BE2C (cell line): ENCODE measurements around the gene RHOD.

Experiments
- DNase-seq: peaks from one replicate; pipeline ENCODE4 v3.0.0-alpha.2; 2020
- H3K27me3 ChIP-seq: fragments of 250-450 bp; sonication (Bioruptor Pico); 2 replicates; pipeline ENCODE4 v1.5.1; 2020; ENCODE audit warnings: mild to moderate bottlenecking
- H3K36me3 ChIP-seq: fragments of 250-450 bp; sonication (Bioruptor Pico); 2 replicates; pipeline ENCODE4 v1.5.1; 2020; ENCODE audit warnings: mild to moderate bottlenecking
- H3K4me1 ChIP-seq: fragments of 250-450 bp; sonication (Bioruptor Pico); 2 replicates; pipeline ENCODE4 v1.5.1; 2020
- H3K4me3 ChIP-seq: 2 replicates; pipeline ENCODE4 v1.5.1; 2011; ENCODE audit warnings: low read depth, low read length
- H3K9me3 ChIP-seq: fragments of 250-450 bp; sonication (Bioruptor Pico); 2 replicates; pipeline ENCODE4 v1.5.1; 2020
- TF ChIP-seq, protein P1 (sequence below): IDR thresholded peaks from 2 replicates; pipeline ENCODE4 v1.5.1; 2012; ENCODE audit warnings: mild to moderate bottlenecking, low read depth, low read length

The RHOD gene

DNA sequence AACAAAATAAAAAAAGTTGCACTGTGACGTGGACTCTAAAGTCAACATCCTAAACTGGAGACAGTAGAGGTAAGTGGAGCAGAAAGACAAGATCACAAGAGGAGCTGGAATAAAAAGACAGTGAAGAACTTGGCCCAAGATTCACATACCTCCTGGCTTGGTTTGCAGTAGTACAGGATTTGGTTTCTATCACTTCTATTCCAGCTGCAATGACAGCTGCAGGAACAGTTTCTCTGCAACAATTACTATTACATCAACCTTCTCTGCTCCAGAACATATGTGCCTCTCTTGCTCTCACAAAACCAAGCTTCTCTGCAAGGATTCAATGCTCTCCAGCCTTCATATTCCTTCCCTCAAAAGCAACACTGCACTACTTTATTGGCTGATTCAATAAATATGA, 54.6 kb downstream of the RHOD start:
- TF ChIP-seq, protein P1, sequence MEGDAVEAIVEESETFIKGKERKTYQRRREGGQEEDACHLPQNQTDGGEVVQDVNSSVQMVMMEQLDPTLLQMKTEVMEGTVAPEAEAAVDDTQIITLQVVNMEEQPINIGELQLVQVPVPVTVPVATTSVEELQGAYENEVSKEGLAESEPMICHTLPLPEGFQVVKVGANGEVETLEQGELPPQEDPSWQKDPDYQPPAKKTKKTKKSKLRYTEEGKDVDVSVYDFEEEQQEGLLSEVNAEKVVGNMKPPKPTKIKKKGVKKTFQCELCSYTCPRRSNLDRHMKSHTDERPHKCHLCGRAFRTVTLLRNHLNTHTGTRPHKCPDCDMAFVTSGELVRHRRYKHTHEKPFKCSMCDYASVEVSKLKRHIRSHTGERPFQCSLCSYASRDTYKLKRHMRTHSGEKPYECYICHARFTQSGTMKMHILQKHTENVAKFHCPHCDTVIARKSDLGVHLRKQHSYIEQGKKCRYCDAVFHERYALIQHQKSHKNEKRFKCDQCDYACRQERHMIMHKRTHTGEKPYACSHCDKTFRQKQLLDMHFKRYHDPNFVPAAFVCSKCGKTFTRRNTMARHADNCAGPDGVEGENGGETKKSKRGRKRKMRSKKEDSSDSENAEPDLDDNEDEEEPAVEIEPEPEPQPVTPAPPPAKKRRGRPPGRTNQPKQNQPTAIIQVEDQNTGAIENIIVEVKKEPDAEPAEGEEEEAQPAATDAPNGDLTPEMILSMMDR: no peak
- H3K9me3 ChIP-seq: no peaks in the 10 kb centered on the region
- DNase-seq: no peak

DNA sequence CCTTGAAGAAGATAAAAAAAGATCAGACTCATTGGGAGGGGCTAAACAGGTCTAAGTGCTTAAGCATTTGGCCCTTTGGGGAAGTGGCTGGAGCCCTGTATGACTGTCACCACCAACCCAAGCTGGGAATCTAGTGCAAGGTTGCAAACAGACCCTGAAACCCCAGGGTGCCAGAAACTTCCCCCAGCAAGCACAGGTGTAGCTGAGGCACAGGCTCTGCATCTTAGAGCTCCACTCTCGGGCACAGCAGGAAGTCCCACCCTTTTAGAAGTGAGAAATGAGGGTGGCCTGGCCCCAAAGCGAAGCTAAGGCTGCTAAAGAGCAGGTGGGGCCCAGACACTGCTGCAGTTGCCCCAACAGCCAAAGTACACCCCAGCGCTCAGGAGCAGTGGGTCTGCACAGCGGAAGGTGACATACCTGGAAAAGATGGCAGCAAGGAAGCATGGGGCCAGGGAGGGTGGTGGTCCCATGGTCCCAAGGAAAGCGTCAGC, 56.6 kb downstream of the RHOD start:
- no peak overlapping the region for H3K4me3 ChIP-seq
- no peaks in the 10 kb centered on the region for H3K36me3 ChIP-seq
- no peak for DNase-seq
- H3K9me3 ChIP-seq: no peaks in the 10 kb centered on the region
- no peaks in the 10 kb centered on the region for H3K27me3 ChIP-seq
- peaks cover 17% of the 10 kb centered on the region for H3K4me1 ChIP-seq
- TF ChIP-seq, protein P1: no peak

More for the DNA sequence above, 54.6 kb downstream of the RHOD start:
- Histone ChIP-seq H3K4me1 (peaks cover 7% of the 10 kb centered on the region), H3K36me3 (no peaks in the 10 kb centered on the region), H3K4me3 (no peak overlapping the region), H3K27me3 (no peaks in the 10 kb centered on the region)

DNA sequence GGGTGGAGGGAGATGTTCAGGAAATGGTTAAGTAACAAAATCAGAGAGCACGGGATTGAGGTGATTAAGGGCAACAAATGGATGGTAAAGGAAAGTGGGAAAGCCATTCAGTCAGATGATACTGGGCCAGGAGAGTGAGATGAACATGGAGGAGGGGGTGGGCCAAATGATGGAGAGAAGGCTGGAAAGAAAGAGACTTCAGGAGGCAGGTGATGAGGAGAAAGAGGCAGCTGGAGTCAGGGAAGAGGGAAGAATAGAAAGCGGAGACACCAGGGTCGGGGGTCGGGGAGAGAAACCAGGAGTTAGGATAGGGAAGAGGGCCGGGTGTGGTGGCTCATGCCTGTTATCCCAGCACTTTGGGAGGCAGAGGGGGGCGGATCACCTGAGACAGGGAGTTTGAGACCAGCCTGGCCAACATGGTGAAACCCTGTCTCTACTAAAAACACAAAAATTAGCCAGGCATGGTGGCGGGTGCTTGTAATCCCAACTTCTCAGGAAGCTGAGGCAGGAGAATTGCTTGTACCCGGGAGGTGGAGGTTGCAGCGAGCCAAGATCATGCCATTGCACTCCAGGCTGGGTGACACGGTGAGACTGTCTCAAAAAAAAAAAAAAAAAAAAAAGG, 57.7 kb downstream of the RHOD start:
- Histone ChIP-seq H3K9me3 (no peaks in the 10 kb centered on the region), H3K27me3 (no peaks in the 10 kb centered on the region), H3K4me1 (peaks cover 17% of the 10 kb centered on the region), H3K4me3 (no peak overlapping the region), H3K36me3 (no peaks in the 10 kb centered on the region)
- DNase-seq: no peak
- TF ChIP-seq, protein P1: no peak

DNA sequence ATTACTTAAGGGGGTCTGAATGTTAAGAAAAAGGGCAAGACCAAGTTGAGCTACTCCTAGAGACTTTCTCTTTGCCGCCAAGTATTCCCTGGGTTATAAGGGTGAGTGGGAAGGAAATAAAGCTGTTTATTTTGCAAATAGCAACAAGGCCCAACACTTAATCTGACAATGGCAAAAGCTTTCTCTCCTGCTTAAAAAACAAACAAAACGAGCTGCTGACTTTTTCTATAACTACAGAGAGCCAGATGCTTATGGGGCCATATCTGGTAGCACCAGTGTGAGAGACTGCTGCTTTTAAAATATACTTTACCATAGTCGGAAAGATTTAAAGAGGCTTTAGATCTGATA, 60.1 kb downstream of the RHOD start:
- Histone ChIP-seq H3K27me3 (no peaks in the 10 kb centered on the region), H3K4me3 (no peak overlapping the region), H3K36me3 (no peaks in the 10 kb centered on the region; the same call in 1 of the 2 replicates), H3K4me1 (peaks cover 17% of the 10 kb centered on the region), H3K9me3 (no peaks in the 10 kb centered on the region)
- TF ChIP-seq, protein P1: no peak
- DNase-seq: no peak

DNA sequence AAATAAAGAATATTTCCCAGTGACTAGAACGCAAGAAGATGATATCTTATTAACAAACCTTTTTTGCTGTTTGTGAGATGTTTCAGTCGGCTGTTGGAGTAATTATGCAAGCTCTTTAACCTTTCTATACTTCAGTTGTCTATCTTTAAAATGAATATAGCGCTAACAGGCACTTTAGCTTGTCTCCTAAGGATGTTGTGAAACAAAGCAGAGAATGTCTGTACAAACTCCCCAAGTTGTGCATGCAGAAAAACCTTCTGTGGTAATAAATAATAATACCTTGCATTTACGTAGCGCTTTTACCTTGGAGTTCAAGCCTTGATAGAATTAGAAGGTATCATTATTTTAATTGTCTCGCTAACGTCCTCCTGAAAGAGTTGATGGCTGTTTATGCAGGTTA, 60.5 kb downstream of the RHOD start:
- TF ChIP-seq, protein P1: no peak
- H3K4me1 ChIP-seq: peaks cover 17% of the 10 kb centered on the region

DNA sequence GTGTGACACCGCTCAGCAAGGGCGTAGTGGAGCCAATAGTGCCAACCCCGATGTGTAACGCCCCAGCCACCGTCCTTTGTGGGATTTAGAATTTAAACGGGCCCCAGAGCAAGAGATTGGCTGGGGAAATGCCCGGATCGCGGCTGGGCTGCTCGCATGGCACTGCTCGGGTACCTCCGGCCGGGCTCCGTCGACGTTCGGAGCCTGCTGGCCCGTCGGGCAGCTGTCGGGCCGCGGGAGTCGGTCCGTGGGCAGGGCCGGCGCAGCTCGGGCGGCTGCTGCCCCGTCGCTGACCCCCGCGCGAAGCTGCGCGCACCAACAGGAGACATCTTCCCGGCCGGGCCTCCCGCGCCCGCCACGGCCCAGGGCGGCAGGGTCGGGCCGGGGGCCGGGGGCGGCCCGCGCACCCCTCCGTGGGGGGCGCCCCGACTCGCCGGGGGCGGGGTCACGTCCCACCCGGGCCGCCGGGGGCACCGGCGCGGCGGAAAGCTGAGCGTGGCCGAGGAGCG, 61.1 kb downstream of the RHOD start:
- H3K27me3 ChIP-seq: no peaks in the 10 kb centered on the region
- H3K36me3 ChIP-seq: peaks cover 7% of the 10 kb centered on the region
- no peaks in the 10 kb centered on the region for H3K9me3 ChIP-seq
- H3K4me1 ChIP-seq: peaks cover 17% of the 10 kb centered on the region
- H3K4me3 ChIP-seq: no peak overlapping the region
- DNase-seq: no peak
- TF ChIP-seq, protein P1: no peak

More for the DNA sequence above, 60.5 kb downstream of the RHOD start:
- no peaks in the 10 kb centered on the region for H3K27me3 ChIP-seq
- no peak for DNase-seq
- H3K36me3 ChIP-seq: peaks cover 4% of the 10 kb centered on the region
- H3K4me3 ChIP-seq: no peak overlapping the region
- no peaks in the 10 kb centered on the region for H3K9me3 ChIP-seq
